ENCODE measurements around the gene CGGBP1.
A peak's percentile ranks its signal among the peaks of the same experiment; 100 is the strongest.

- TF ChIP-seq CTCF (IDR thresholded peaks at IDR 0.05) (peak in 8 of 12 donors; percentile 12 to 51 (median 42)), POLR2A (IDR thresholded peaks at IDR 0.05) (no peak)
Measured at GRCh38 chr3:88005066-88005465, 53.7 kb downstream of the CGGBP1 start.

Data from heart left ventricle (tissue), 13 donors.